ENCODE measurements around the gene IARS1.

The IARS1 gene

GRCh38 chr9:92295240-92295790, 1.8 kb upstream of the IARS1 start:
- no peak for DNase-seq

GRCh38 chr9:92294297-92294676, 790 bp upstream of the IARS1 start:
- DNase-seq = no peak

- DNase-seq = no peak
Observed at GRCh38 chr9:92293075-92293354, 482 bp downstream of the IARS1 start.

- DNase-seq = no peak
Observed at GRCh38 chr9:92292338-92293074, 991 bp downstream of the IARS1 start.

GRCh38 chr9:92291577-92291976, 1.9 kb downstream of the IARS1 start:
- no peak for DNase-seq

GRCh38 chr9:92290785-92291429, 2.6 kb downstream of the IARS1 start:
- no peak for DNase-seq

- no peak for DNase-seq
Observed at GRCh38 chr9:92289708-92290390, 3.6 kb downstream of the IARS1 start.

- DNase-seq = no peak
Observed at GRCh38 chr9:92279302-92279701, 14.2 kb downstream of the IARS1 start.

GRCh38 chr9:92278110-92278509, 15.4 kb downstream of the IARS1 start:
- DNase-seq = no peak

GRCh38 chr9:92276331-92277032, 17.0 kb downstream of the IARS1 start:
- no peak for DNase-seq

GRCh38 chr9:92275541-92275940, 18.0 kb downstream of the IARS1 start:
- no peak for DNase-seq

GRCh38 chr9:92270511-92270910, 23.0 kb downstream of the IARS1 start:
- no peak for DNase-seq

- DNase-seq = no peak
Observed at GRCh38 chr9:92266486-92266885, 27.0 kb downstream of the IARS1 start.

GRCh38 chr9:92265154-92265553, 28.3 kb downstream of the IARS1 start:
- no peak for DNase-seq

GRCh38 chr9:92263131-92263530, 30.4 kb downstream of the IARS1 start:
- DNase-seq = no peak

- DNase-seq = no peak
Observed at GRCh38 chr9:92257327-92257726, 36.2 kb downstream of the IARS1 start.

- DNase-seq = no peak
Observed at GRCh38 chr9:92254381-92255337, 38.8 kb downstream of the IARS1 start.

GRCh38 chr9:92253656-92254055, 39.8 kb downstream of the IARS1 start:
- no peak for DNase-seq

GRCh38 chr9:92247981-92248380, 45.5 kb downstream of the IARS1 start:
- no peak for DNase-seq

GRCh38 chr9:92247296-92247695, 46.2 kb downstream of the IARS1 start:
- DNase-seq = no peak

- no peak for DNase-seq
Observed at GRCh38 chr9:92245005-92245797, 48.3 kb downstream of the IARS1 start.
